BLaER1 (cell line): ENCODE measurements around the gene TSACC.

Source experiments
- H3K27ac ChIP-seq: shearing (Covaris generic); formaldehyde crosslinking; 2 replicates; pipeline ENCODE4 v1.8.1; 2022
- H3K27me3 ChIP-seq: shearing (Covaris generic); formaldehyde crosslinking; 2 replicates; pipeline ENCODE4 v1.8.1; 2022
- H3K36me3 ChIP-seq: shearing (Covaris generic); formaldehyde crosslinking; 2 replicates; pipeline ENCODE4 v1.8.1; 2022
- H3K4me1 ChIP-seq: shearing (Covaris generic); formaldehyde crosslinking; 2 replicates; pipeline ENCODE4 v1.8.1; 2022
- H3K4me2 ChIP-seq: shearing (Covaris generic); formaldehyde crosslinking; 2 replicates; pipeline ENCODE4 v1.8.1; 2022
- H3K4me3 ChIP-seq: shearing (Covaris generic); formaldehyde crosslinking; 2 replicates; pipeline ENCODE4 v1.8.1; 2022
- H3K9ac ChIP-seq: shearing (Covaris generic); formaldehyde crosslinking; 2 replicates; pipeline ENCODE4 v1.8.1; 2022
- H3K9me3 ChIP-seq: shearing (Covaris generic); formaldehyde crosslinking; 2 replicates; pipeline ENCODE4 v1.8.1; 2022
- H4K20me1 ChIP-seq: shearing (Covaris generic); formaldehyde crosslinking; 2 replicates; pipeline ENCODE4 v1.8.1; 2022
- Cebpa-rat ChIP-seq: shearing (Covaris generic); IDR thresholded peaks from 2 replicates; pipeline ENCODE4 v1.8.1; 2022

Gene TSACC

GRCh38 chr1:156390469-156391365 lies 52.4 kb downstream of the TSACC start:
- H3K4me1 ChIP-seq: peaks cover 5% of the 10 kb centered on the region
- H3K36me3 ChIP-seq: no peaks in the 10 kb centered on the region
- no peak overlapping the region for H3K4me2 ChIP-seq
- no peaks in the 10 kb centered on the region for H3K9me3 ChIP-seq
- H3K27me3 ChIP-seq: peaks cover 64% of the 10 kb centered on the region
- TF ChIP-seq Cebpa-rat: no peak
- H4K20me1 ChIP-seq: peaks cover 5% of the 10 kb centered on the region; the same call in 1 of the 2 replicates
- no peak overlapping the region for H3K4me3 ChIP-seq
- no peak overlapping the region for H3K27ac ChIP-seq
- H3K9ac ChIP-seq: no peak overlapping the region

GRCh38 chr1:156391366-156391677 lies 53.0 kb downstream of the TSACC start:
- Histone ChIP-seq H3K27ac (no peak overlapping the region), H3K27me3 (peaks cover 58% of the 10 kb centered on the region), H3K4me1 (no peaks in the 10 kb centered on the region), H4K20me1 (peaks cover 5% of the 10 kb centered on the region; the same call in 1 of the 2 replicates), H3K9me3 (no peaks in the 10 kb centered on the region), H3K36me3 (no peaks in the 10 kb centered on the region), H3K4me3 (no peak overlapping the region), H3K9ac (no peak overlapping the region), H3K4me2 (no peak overlapping the region)
- TF ChIP-seq Cebpa-rat: no peak

- Histone ChIP-seq H4K20me1 (peaks cover 5% of the 10 kb centered on the region; the same call in 1 of the 2 replicates), H3K4me3 (no peak overlapping the region), H3K9ac (no peak overlapping the region), H3K27me3 (peaks cover 54% of the 10 kb centered on the region), H3K4me1 (no peaks in the 10 kb centered on the region), H3K27ac (no peak overlapping the region), H3K9me3 (no peaks in the 10 kb centered on the region), H3K36me3 (no peaks in the 10 kb centered on the region), H3K4me2 (no peak overlapping the region)
- TF ChIP-seq Cebpa-rat: no peak
Measured at GRCh38 chr1:156391701-156392100, 53.4 kb downstream of the TSACC start.

- peaks cover 47% of the 10 kb centered on the region for H3K27me3 ChIP-seq
- no peak overlapping the region for H3K4me2 ChIP-seq
- H3K9ac ChIP-seq: no peak overlapping the region
- no peaks in the 10 kb centered on the region for H3K36me3 ChIP-seq
- H3K27ac ChIP-seq: no peak overlapping the region
- peaks cover 5% of the 10 kb centered on the region; the same call in 1 of the 2 replicates for H4K20me1 ChIP-seq
- TF ChIP-seq Cebpa-rat: no peak
- no peaks in the 10 kb centered on the region for H3K4me1 ChIP-seq
- no peak overlapping the region for H3K4me3 ChIP-seq
- H3K9me3 ChIP-seq: no peaks in the 10 kb centered on the region
Measured at GRCh38 chr1:156392452-156392853, 54.1 kb downstream of the TSACC start.

GRCh38 chr1:156393095-156393494 lies 54.8 kb downstream of the TSACC start:
- no peak for TF ChIP-seq Cebpa-rat
- peaks cover 3% of the 10 kb centered on the region; the same call in 1 of the 2 replicates for H4K20me1 ChIP-seq
- no peaks in the 10 kb centered on the region for H3K4me1 ChIP-seq
- H3K9me3 ChIP-seq: no peaks in the 10 kb centered on the region
- H3K36me3 ChIP-seq: no peaks in the 10 kb centered on the region
- no peak overlapping the region for H3K4me2 ChIP-seq
- H3K27ac ChIP-seq: no peak overlapping the region
- H3K9ac ChIP-seq: no peak overlapping the region
- no peak overlapping the region for H3K4me3 ChIP-seq
- H3K27me3 ChIP-seq: peaks cover 40% of the 10 kb centered on the region

GRCh38 chr1:156394082-156394481 lies 55.8 kb downstream of the TSACC start:
- H3K36me3 ChIP-seq: no peaks in the 10 kb centered on the region
- H3K27me3 ChIP-seq: peaks cover 30% of the 10 kb centered on the region
- no peak for TF ChIP-seq Cebpa-rat
- H4K20me1 ChIP-seq: no peaks in the 10 kb centered on the region; the same call in 1 of the 2 replicates
- no peak overlapping the region for H3K27ac ChIP-seq
- H3K4me1 ChIP-seq: no peaks in the 10 kb centered on the region
- H3K4me3 ChIP-seq: no peak overlapping the region
- H3K9ac ChIP-seq: no peak overlapping the region
- no peaks in the 10 kb centered on the region for H3K9me3 ChIP-seq
- H3K4me2 ChIP-seq: no peak overlapping the region

- Histone ChIP-seq H3K4me2 (no peak overlapping the region), H3K27me3 (peaks cover 28% of the 10 kb centered on the region)
Measured at GRCh38 chr1:156394835-156395461, 56.6 kb downstream of the TSACC start.

More at GRCh38 chr1:156394835-156395461, 56.6 kb downstream of the TSACC start:
- TF ChIP-seq Cebpa-rat: no peak
- Histone ChIP-seq H3K9ac (no peak overlapping the region), H4K20me1 (no peaks in the 10 kb centered on the region; the same call in 1 of the 2 replicates), H3K36me3 (no peaks in the 10 kb centered on the region), H3K4me1 (no peaks in the 10 kb centered on the region), H3K9me3 (no peaks in the 10 kb centered on the region), H3K27ac (no peak overlapping the region), H3K4me3 (no peak overlapping the region)
